Ishikawa (cell line): ENCODE data around the gene DNAJA3.

ENCODE experiments used
- CEBPB ChIP-seq: IDR thresholded peaks from 2 replicates; pipeline ENCODE4 v1.6.1; 2012
- CREB1 ChIP-seq: IDR thresholded peaks from 2 replicates; pipeline ENCODE4 v1.6.1; 2012; ENCODE audit warnings: low read depth
- EP300 ChIP-seq: IDR thresholded peaks from 2 replicates; pipeline ENCODE4 v1.6.1; 2012; ENCODE audit warnings: borderline replicate concordance
- MAX ChIP-seq: IDR thresholded peaks from 2 replicates; pipeline ENCODE4 v1.6.1; 2012

- TF ChIP-seq EP300 (no peak), CEBPB (no peak), MAX (no peak), CREB1 (no peak)
Observed at GRCh38 chr16:4415538-4416199, 10.0 kb upstream of the DNAJA3 start.
